ENCODE measurements around the gene LYPD4. TPM values are rescaled to one million over a fixed set of nuclear protein-coding genes. Genes with fewer than 3 reads are reported as not detected.
A peak's percentile ranks its signal among the peaks of the same experiment; 100 is the strongest.

Gene LYPD4
- total and polyA plus RNA-seq, 2 experiments from 2014 or later = not detected

DNA sequence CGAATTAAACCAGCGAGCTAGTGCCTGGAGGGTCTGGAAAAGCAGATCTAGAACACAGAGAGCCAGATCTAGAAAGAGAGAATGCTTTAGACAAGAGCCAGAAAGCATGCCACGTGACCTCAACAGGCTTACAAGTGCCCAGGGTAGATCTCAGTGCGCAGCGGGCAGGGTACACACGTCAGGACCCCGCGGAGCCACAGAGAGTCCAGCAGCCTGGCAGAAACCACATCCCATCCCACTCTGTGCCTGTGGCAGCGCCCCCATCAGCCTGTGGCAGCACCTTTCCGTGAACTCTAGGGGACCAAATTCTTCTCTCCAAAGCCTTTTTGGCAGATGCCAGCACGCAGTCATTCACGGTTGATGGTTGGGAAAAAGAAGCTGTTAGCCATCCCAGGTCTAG is 44.4 kb upstream of the LYPD4 start:
- no peak overlapping the region for H3K27ac ChIP-seq
- no peak overlapping the region for H3K4me3 ChIP-seq
- no peaks in the 10 kb centered on the region for H3K36me3 ChIP-seq
- TF ChIP-seq, protein P1, sequence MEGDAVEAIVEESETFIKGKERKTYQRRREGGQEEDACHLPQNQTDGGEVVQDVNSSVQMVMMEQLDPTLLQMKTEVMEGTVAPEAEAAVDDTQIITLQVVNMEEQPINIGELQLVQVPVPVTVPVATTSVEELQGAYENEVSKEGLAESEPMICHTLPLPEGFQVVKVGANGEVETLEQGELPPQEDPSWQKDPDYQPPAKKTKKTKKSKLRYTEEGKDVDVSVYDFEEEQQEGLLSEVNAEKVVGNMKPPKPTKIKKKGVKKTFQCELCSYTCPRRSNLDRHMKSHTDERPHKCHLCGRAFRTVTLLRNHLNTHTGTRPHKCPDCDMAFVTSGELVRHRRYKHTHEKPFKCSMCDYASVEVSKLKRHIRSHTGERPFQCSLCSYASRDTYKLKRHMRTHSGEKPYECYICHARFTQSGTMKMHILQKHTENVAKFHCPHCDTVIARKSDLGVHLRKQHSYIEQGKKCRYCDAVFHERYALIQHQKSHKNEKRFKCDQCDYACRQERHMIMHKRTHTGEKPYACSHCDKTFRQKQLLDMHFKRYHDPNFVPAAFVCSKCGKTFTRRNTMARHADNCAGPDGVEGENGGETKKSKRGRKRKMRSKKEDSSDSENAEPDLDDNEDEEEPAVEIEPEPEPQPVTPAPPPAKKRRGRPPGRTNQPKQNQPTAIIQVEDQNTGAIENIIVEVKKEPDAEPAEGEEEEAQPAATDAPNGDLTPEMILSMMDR (IDR thresholded peaks at IDR 0.05; ENCODE audit: low read depth, low read length) = no peak
- H3K9me3 ChIP-seq (ENCODE audit: low read depth) = no peaks in the 10 kb centered on the region
- no peak for DNase-seq (ENCODE audit: low read depth in 1 of 2, low spot score in 1 of 2)
- no peaks in the 10 kb centered on the region for H3K4me1 ChIP-seq (ENCODE audit: low read depth)
- H3K27me3 ChIP-seq = no peaks in the 10 kb centered on the region

DNA sequence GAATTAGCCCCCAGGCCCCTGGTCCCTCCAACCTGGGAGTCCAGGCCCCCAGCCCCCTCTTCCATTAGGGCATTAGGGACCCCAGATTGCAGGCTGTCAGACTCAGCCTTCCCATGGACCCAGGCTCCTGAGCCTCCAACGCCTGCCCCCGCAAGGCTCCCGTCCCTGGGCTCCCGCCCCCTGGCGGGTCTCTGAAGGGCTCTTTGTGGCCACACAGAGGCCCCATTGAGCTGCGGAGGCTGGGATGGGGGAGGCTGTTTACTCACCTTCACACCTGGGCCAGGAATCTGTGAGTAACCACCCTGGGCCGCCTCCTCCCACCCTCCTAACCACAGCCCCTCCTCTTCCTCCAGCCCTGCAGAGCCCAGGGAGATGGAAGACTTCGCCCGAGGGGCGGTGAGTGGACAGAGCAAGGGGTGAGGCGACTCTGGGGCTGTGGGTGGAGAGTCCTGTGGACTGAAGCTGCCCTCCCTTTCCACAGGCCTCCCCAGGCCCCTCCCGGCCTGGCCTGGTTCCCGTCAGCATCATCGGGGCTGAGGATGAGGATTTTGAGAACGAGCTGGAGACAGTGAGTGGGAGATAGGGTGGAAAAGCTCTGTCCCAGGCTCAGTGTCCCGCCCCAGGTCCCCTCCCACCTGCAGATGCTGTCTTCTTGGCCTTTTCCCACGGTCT is 43.4 kb upstream of the LYPD4 start:
- Histone ChIP-seq H3K4me3 (no peak overlapping the region), H3K9me3 (ENCODE audit: low read depth) (no peaks in the 10 kb centered on the region), H3K27ac (no peak overlapping the region), H3K27me3 (no peaks in the 10 kb centered on the region), H3K4me1 (ENCODE audit: low read depth) (no peaks in the 10 kb centered on the region), H3K36me3 (no peaks in the 10 kb centered on the region)
- TF ChIP-seq, protein P1 (IDR thresholded peaks at IDR 0.05; ENCODE audit: low read depth, low read length) = no peak
- DNase-seq (ENCODE audit: low read depth in 1 of 2, low spot score in 1 of 2) = peak in 1 of 2 donors; percentile 46

DNA sequence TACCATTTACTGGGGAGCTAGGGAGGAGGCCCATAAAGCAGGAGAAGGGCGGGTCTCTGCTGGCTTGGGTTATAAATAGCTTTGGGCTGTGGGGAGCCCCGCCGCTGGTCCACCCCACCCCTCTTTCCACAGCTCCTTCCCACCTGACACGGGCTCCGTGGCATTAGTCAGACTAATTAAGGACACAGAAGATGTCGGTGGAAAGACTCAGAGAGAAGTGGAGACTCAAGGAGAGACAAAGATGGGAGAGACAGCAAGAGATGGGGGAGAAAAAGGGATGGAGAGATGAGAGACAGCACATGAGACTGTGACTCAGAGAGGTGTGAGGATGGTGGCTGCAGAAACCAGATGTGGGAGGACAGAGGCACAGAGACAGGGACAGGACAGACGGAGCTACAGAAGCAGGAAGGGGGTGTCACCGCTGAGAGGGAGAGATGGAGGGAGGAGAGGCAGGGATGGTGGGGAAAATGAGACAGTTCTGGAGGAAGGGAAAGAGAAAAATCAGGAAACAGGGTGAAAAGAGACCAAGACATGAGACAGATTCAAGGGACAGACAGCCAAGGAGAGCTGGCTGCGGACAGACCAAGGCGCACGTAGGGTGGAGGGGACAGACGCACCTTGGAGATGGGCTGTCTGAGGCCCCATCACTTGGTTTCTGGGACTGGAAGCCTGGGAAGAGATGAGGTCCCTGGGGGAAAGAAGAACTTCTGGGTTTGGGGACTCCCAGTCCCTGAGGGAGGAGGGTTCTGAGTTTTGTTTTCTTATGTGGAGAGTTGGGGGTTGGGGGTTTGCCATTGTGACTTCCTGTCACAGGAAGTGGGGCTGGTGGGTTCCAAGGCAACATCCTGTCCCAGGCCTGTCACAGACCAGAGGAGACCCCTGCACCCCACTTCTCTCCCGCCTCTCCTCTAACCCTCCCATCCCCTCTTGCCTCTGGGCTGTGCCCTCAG is 42.6 kb upstream of the LYPD4 start:
- no peak for DNase-seq (ENCODE audit: low read depth in 1 of 2, low spot score in 1 of 2)
- Histone ChIP-seq H3K4me3 (no peak overlapping the region), H3K36me3 (no peaks in the 10 kb centered on the region), H3K27ac (no peak overlapping the region), H3K9me3 (ENCODE audit: low read depth) (no peaks in the 10 kb centered on the region), H3K4me1 (ENCODE audit: low read depth) (no peaks in the 10 kb centered on the region), H3K27me3 (no peaks in the 10 kb centered on the region)
- TF ChIP-seq, protein P1 (IDR thresholded peaks at IDR 0.05; ENCODE audit: low read depth, low read length) = no peak

DNA sequence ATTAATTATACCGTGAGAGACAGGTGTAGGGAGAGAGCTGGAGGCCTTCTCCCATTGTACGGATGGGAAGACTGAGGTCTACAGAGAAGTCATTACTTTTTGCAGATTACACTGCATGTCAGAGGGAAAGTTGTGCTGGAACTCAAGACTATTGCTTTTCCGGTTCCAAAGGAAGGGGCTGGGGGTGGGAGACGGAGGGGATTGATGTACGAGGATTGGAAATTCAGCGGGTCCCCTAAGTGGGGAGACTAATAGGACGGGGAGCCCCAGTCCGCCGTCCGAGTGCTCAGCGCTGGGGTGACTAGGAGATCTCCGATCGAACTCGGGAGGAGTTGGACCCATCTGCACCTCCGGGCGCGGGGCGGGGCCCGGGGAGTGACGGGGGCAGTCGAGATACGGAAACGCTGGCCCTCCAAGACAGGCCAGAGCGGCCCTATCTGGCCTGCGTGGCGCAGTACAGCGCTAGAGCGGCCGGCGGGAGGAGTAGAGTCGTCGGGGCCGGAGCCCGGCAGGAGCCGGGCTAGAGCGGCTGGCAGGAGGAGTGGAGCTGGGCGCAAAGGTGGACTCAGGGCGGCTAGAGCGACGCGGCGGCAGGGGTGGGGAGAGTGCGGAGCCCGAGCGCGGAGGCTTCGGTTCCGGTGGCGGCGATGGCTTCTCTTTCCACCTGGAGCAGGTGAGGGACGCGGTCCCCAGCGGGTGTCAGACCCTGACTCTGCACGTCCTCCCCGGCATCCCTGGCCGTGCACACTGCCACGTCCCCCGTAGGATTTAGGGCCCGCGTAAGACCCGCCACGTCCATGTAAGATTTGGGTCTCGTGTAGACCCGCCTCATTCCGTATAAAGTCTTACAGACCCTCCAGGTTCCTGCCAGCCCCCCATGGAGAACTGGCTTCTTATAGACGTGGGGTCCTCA is 39.6 kb upstream of the LYPD4 start:
- DNase-seq (ENCODE audit: low read depth in 1 of 2, low spot score in 1 of 2) = peak; percentile 97 to 98
- Histone ChIP-seq H3K4me1 (ENCODE audit: low read depth) (no peaks in the 10 kb centered on the region), H3K27ac (no peak overlapping the region), H3K9me3 (ENCODE audit: low read depth) (no peaks in the 10 kb centered on the region), H3K27me3 (no peaks in the 10 kb centered on the region), H3K36me3 (no peaks in the 10 kb centered on the region), H3K4me3 (peak overlapping the region; percentile 46)
- TF ChIP-seq, protein P1 (IDR thresholded peaks at IDR 0.05; ENCODE audit: low read depth, low read length) = peak; percentile 28

DNA sequence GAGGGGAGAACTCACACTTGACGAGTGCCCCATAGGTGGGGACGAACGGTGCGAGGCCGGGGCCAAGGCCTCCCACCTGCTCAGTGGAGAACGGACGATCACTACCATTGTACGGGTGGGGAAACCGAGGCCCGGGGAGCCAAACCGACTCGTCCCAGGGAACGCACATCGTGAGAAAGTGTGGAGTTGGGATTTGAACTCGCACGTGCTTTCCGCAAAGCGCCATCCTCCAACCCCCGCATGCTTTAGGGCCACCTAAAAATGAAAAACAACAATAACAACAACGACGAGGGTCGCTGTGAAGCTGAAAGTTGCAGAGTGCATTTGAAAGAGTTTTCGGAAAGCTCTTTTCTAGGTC is 39.0 kb upstream of the LYPD4 start:
- H3K36me3 ChIP-seq = no peaks in the 10 kb centered on the region
- H3K4me3 ChIP-seq = peak overlapping the region; percentile 46
- DNase-seq (ENCODE audit: low read depth in 1 of 2, low spot score in 1 of 2) = no peak
- TF ChIP-seq, protein P1 (IDR thresholded peaks at IDR 0.05; ENCODE audit: low read depth, low read length) = no peak
- no peaks in the 10 kb centered on the region for H3K4me1 ChIP-seq (ENCODE audit: low read depth)
- no peak overlapping the region for H3K27ac ChIP-seq
- no peaks in the 10 kb centered on the region for H3K9me3 ChIP-seq (ENCODE audit: low read depth)
- no peaks in the 10 kb centered on the region for H3K27me3 ChIP-seq

Measured in cardiac muscle cell (in vitro differentiated cells and primary cell).